GM12875 (cell line): ENCODE measurements around the gene MAGI2.
"Not testable (repeated sequence)": the region's sequence is repeated elsewhere in the genome, so short reads cannot be mapped to it uniquely, and the experiment has no call there.

Experiments
- H3K4me3 ChIP-seq: one replicate; pipeline ENCODE4 v1.5.1; 2011; ENCODE audit warnings: low read depth, low read length, control low read depth
- CTCF ChIP-seq: IDR thresholded peaks from 2 replicates; pipeline ENCODE4 v1.5.1; 2011; ENCODE audit warnings: low read depth, mild to moderate bottlenecking, control low read depth, inconsistent platforms, low read length, moderate library complexity, borderline replicate concordance; ENCODE audit not compliant: insufficient read depth

Gene MAGI2

GRCh38 chr7:78970440-78970916 is 483.0 kb downstream of the MAGI2 start:
- TF ChIP-seq CTCF = no peak
- H3K4me3 ChIP-seq = no peak overlapping the region

- H3K4me3 ChIP-seq = no peak overlapping the region
- no peak for TF ChIP-seq CTCF
Observed at GRCh38 chr7:78968951-78969350, 484.5 kb downstream of the MAGI2 start.

GRCh38 chr7:78967561-78967960 is 485.9 kb downstream of the MAGI2 start:
- H3K4me3 ChIP-seq = not testable (repeated sequence)

- TF ChIP-seq CTCF = no peak
- H3K4me3 ChIP-seq = no peak overlapping the region
Observed at GRCh38 chr7:78967046-78967445, 486.4 kb downstream of the MAGI2 start.

- no peak for TF ChIP-seq CTCF
- H3K4me3 ChIP-seq = no peak overlapping the region
Observed at GRCh38 chr7:78959477-78959876, 494.0 kb downstream of the MAGI2 start.

GRCh38 chr7:78955329-78955728 is 498.1 kb downstream of the MAGI2 start:
- no peak overlapping the region for H3K4me3 ChIP-seq
- no peak for TF ChIP-seq CTCF

GRCh38 chr7:78953726-78954363 is 499.6 kb downstream of the MAGI2 start:
- no peak for TF ChIP-seq CTCF
- H3K4me3 ChIP-seq = no peak overlapping the region

- no peak for TF ChIP-seq CTCF
- no peak overlapping the region for H3K4me3 ChIP-seq
Observed at GRCh38 chr7:78953090-78953489, 500.4 kb downstream of the MAGI2 start.
